ENCODE results near the gene FAM210A.

GRCh38 chr18:13696961-13697360 lies 29.4 kb downstream of the FAM210A start:
- TF ChIP-seq, protein P1, sequence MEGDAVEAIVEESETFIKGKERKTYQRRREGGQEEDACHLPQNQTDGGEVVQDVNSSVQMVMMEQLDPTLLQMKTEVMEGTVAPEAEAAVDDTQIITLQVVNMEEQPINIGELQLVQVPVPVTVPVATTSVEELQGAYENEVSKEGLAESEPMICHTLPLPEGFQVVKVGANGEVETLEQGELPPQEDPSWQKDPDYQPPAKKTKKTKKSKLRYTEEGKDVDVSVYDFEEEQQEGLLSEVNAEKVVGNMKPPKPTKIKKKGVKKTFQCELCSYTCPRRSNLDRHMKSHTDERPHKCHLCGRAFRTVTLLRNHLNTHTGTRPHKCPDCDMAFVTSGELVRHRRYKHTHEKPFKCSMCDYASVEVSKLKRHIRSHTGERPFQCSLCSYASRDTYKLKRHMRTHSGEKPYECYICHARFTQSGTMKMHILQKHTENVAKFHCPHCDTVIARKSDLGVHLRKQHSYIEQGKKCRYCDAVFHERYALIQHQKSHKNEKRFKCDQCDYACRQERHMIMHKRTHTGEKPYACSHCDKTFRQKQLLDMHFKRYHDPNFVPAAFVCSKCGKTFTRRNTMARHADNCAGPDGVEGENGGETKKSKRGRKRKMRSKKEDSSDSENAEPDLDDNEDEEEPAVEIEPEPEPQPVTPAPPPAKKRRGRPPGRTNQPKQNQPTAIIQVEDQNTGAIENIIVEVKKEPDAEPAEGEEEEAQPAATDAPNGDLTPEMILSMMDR (IDR thresholded peaks at IDR 0.05), result no peak
- no peak for TF ChIP-seq POLR2AphosphoS5 (IDR thresholded peaks at IDR 0.05)
- no peak for TF ChIP-seq POLR2A (IDR thresholded peaks at IDR 0.05)
- TF ChIP-seq EP300 (IDR thresholded peaks at IDR 0.05), result no peak
